ENCODE data around the gene NCMAP.
"Not testable (repeated sequence)": the region's sequence is repeated elsewhere in the genome, so short reads cannot be mapped to it uniquely, and the experiment has no call there.

DNA sequence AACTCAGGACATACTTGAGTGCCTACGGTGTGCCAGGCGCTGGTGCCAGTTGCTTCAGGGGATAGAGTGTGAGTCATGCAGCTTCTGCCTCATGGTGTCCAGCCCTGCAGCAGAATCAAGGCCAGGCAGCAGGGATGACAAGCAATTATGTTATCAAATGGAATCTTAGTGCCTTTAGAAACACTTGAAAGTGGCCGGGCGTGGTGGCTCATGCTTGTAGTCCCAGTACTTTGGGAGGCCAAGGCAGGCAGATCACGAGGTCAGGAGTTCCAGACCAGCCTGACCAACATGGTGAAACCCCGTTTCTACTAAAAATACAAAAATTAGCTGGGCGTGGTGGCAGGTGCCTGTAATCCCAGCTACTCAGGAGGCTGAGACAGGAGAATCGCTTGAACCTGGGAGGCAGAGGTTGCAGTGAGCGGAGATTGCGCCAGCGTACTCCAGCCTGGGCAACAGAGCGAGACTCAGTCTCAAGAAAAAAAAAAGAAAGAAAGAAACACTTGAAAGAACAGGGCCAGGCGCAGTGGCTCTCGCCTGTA is 40.1 kb upstream of the NCMAP start:
- TF ChIP-seq CTCF (conservative IDR thresholded peaks at IDR 0.05; ENCODE audit: low read length); EZH2phosphoT487 (IDR thresholded peaks at IDR 0.05; ENCODE audit: borderline replicate concordance, low read depth, low read length): not testable (repeated sequence)

Data from OCI-LY7 (cell line).